ENCODE measurements around the gene IL32. TPM values are rescaled to one million over a fixed set of nuclear protein-coding genes. Genes with fewer than 3 reads are reported as not detected.

The IL32 gene
- total and polyA plus RNA-seq, 12 donors, result 23.4 to 204 (median 47.0) TPM

- ATAC-seq (peak in 2 of 8 donors; percentile 4 to 14), DNase-seq (no peak)
- H3K9me3 ChIP-seq, result no peaks in the 10 kb centered on the region
- no peak for TF ChIP-seq CTCF (IDR thresholded peaks at IDR 0.05)
- no peak overlapping the region for H3K27ac ChIP-seq
- 2 to 3% methylated on average over 34 to 40 of the region's 40 CpGs for WGBS, 2 donors
- intact Hi-C loops (cut with DNase I), result loop anchor here in 1 of 10 donors (5.0 kb wide), 1 partner anchor 1436 kb away; the partner anchor contains the start of gene NMRAL1
- no peaks in the 10 kb centered on the region for H3K36me3 ChIP-seq
- peak overlapping the region in 2 of 10 donors; percentile 14 for H3K4me3 ChIP-seq
- peaks cover 16 to 98% (median 93%) of the 10 kb centered on the region in 7 donors for H3K27me3 ChIP-seq
- H3K4me1 ChIP-seq, result peaks cover 0 to 16% (median 7%) of the 10 kb centered on the region in 9 donors
These were observed 29.3 kb upstream of the IL32 start for GRCh38 chr16:3035972-3036725.

- no peak within 1 kb of the TSS for H3K27ac ChIP-seq
- no peak for TF ChIP-seq CTCF (IDR thresholded peaks at IDR 0.05)
- DNase-seq (no peak), ATAC-seq (no peak)
- peak within 1 kb of the TSS in 2 of 10 donors; percentile 14 for H3K4me3 ChIP-seq
- no peaks in the 10 kb centered on the region for H3K36me3 ChIP-seq
- peaks cover 0 to 16% (median 7%) of the 10 kb centered on the region in 9 donors for H3K4me1 ChIP-seq
- no peaks in the 10 kb centered on the region for H3K9me3 ChIP-seq
- 7 to 9% methylated on average over 44 of the region's 44 CpGs for WGBS, 2 donors
- peaks cover 16 to 100% (median 91%) of the 10 kb centered on the region in 7 donors for H3K27me3 ChIP-seq
- intact Hi-C loops (cut with DNase I), result loop anchor here in 1 of 10 donors (5.0 kb wide), 1 partner anchor 1435 kb away; the partner anchor contains the start of gene NMRAL1
These were observed 28.6 kb upstream of the IL32 start, which contains the start of gene BICDL2 for GRCh38 chr16:3036726-3037315. BICDL2 (minus strand) TSS chr16:3036944; CDS start chr16:3035496, 1,448 bp downstream.

GRCh38 chr16:3038256-3038655 lies 27.2 kb upstream of the IL32 start:
- ATAC-seq (no peak), DNase-seq (no peak)
- Histone ChIP-seq H3K4me3 (no peak overlapping the region), H3K27me3 (peaks cover 16 to 99% (median 94%) of the 10 kb centered on the region in 7 donors), H3K9me3 (no peaks in the 10 kb centered on the region), H3K36me3 (no peaks in the 10 kb centered on the region), H3K4me1 (peaks cover 0 to 16% (median 7%) of the 10 kb centered on the region in 9 donors), H3K27ac (no peak overlapping the region)
- intact Hi-C loops (cut with DNase I), result loop anchor here in 1 of 10 donors (5.0 kb wide), 1 partner anchor 1434 kb away; the partner anchor contains the start of gene NMRAL1
- TF ChIP-seq CTCF (IDR thresholded peaks at IDR 0.05), result no peak
- WGBS, 2 donors, result 38 to 51% methylated on average over 11 of the region's 11 CpGs

GRCh38 chr16:3038896-3039295 lies 26.5 kb upstream of the IL32 start:
- no peak for DNase-seq
- Histone ChIP-seq H3K9me3 (no peaks in the 10 kb centered on the region), H3K27me3 (peaks cover 16 to 98% (median 93%) of the 10 kb centered on the region in 7 donors), H3K36me3 (no peaks in the 10 kb centered on the region), H3K27ac (no peak overlapping the region), H3K4me1 (peaks cover 0 to 16% (median 7%) of the 10 kb centered on the region in 9 donors), H3K4me3 (no peak overlapping the region)
- intact Hi-C loops (cut with DNase I), result loop anchor here in 1 of 10 donors (5.0 kb wide), 1 partner anchor 1433 kb away; the partner anchor contains the start of gene NMRAL1
- no peak for TF ChIP-seq CTCF (IDR thresholded peaks at IDR 0.05)
- 81% methylated on average over 5 of the region's 5 CpGs for WGBS, 2 donors
- ATAC-seq, result no peak

All from heart right ventricle (tissue), 16 donors.